Caco-2 (cell line): ENCODE results near the gene GABRG3. TPM values are rescaled to one million over a fixed set of nuclear protein-coding genes. Genes with fewer than 3 reads are reported as not detected.

ENCODE experiments used
- BruUV-seq: library from RNA; stranded (reverse); fragments of 400-500 nt; replicated peaks from 2 replicates; lab custom pipeline; 2021; lab: Mats Ljungman, UMichigan
- CTCF ChIA-PET: fragments of 300-600 bp; sonication (Branson Sonifier 250); formaldehyde crosslinking; loops from one replicate; lab custom pipeline; 2022; ENCODE audit warnings: antibody characterized with exemption; lab: Charles Lee
- POLR2A ChIA-PET: fragments of 300-600 bp; sonication (Branson Sonifier 250); formaldehyde crosslinking; loops from one replicate; lab custom pipeline; 2022; ENCODE audit warnings: antibody characterized with exemption; lab: Charles Lee
- DNase-seq, 2 experiments: peaks; one replicate each; pipeline versions ENCODE4 v3.0.0 to v3.0.0-alpha.2; 2020 to 2022
- H3K27me3 ChIP-seq: replicated peaks from 2 replicates; pipeline ENCODE4 v1.6.0; 2011; ENCODE audit warnings: low read length; ENCODE audit not compliant: control insufficient read depth, insufficient read depth
- H3K36me3 ChIP-seq: 2 replicates; pipeline ENCODE4 v1.5.1; 2011; ENCODE audit warnings: low read length; ENCODE audit not compliant: control insufficient read depth, insufficient read depth
- H3K4me1 ChIP-seq: fragments of 250-450 bp; sonication (Bioruptor Pico); 2 replicates; pipeline ENCODE4 v1.5.1; 2020; ENCODE audit warnings: mild to moderate bottlenecking
- H3K4me3 ChIP-seq: 2 replicates; pipeline ENCODE4 v1.5.1; 2011; ENCODE audit warnings: low read depth, mild to moderate bottlenecking, control low read depth, low read length
- H3K9me3 ChIP-seq: fragments of 250-450 bp; sonication (Bioruptor Pico); 2 replicates; pipeline ENCODE4 v1.5.1; 2020; ENCODE audit warnings: mild to moderate bottlenecking, moderate library complexity
- H3K27ac Mint-ChIP-seq: one replicate; pipeline ENCODE4 v1.8.0; 2022; ENCODE audit warnings: mixed read lengths; ENCODE audit not compliant: unreplicated experiment
- H3K27me3 Mint-ChIP-seq: one replicate; pipeline ENCODE4 v1.8.0; 2022; ENCODE audit warnings: mixed read lengths; ENCODE audit not compliant: insufficient read depth, unreplicated experiment
- H3K36me3 Mint-ChIP-seq: one replicate; pipeline ENCODE4 v1.8.0; 2022; ENCODE audit warnings: mild to moderate bottlenecking, mixed read lengths; ENCODE audit not compliant: insufficient read depth, unreplicated experiment
- H3K4me1 Mint-ChIP-seq: one replicate; pipeline ENCODE4 v1.8.0; 2022; ENCODE audit warnings: low read depth, mixed read lengths; ENCODE audit not compliant: unreplicated experiment
- H3K4me3 Mint-ChIP-seq: one replicate; pipeline ENCODE4 v1.8.0; 2022; ENCODE audit warnings: mild to moderate bottlenecking, moderate library complexity, mixed read lengths; ENCODE audit not compliant: unreplicated experiment
- H3K9me3 Mint-ChIP-seq: one replicate; pipeline ENCODE4 v1.8.0; 2022; ENCODE audit warnings: mixed read lengths; ENCODE audit not compliant: unreplicated experiment
- intact Hi-C: fragments of 100-400 bp; cut with micrococcal nuclease; formaldehyde crosslinking; loops from one replicate; pipeline ENCODE4 v1.10.0; 2022; ENCODE audit not compliant: unreplicated experiment
- total RNA-seq: library from RNA; stranded (reverse); gene quantifications from 2 replicates; pipeline ENCODE4 v1.2.3, GENCODE V29; 2022
- TF ChIP-seq, protein P1 (sequence below), 2 experiments: fragments of 200-600 bp in 1 of 2; IDR thresholded peaks; 1 replicate in 1 of 2; 2 replicates in 1 of 2; pipeline versions ENCODE4 v1.5.1 to v1.8.0; 2011 to 2022; ENCODE audit warnings: antibody characterized with exemption in 1 of 2, control low read depth in 1 of 2, inconsistent platforms in 1 of 2, low read depth in 1 of 2, low read length in 1 of 2, mild to moderate bottlenecking in 1 of 2, moderate library complexity in 1 of 2; ENCODE audit not compliant: insufficient read depth in 1 of 2, severe bottlenecking in 1 of 2, unreplicated experiment in 1 of 2

Gene GABRG3
- total RNA-seq, 1 experiment from 2014 or later = not detected

DNA sequence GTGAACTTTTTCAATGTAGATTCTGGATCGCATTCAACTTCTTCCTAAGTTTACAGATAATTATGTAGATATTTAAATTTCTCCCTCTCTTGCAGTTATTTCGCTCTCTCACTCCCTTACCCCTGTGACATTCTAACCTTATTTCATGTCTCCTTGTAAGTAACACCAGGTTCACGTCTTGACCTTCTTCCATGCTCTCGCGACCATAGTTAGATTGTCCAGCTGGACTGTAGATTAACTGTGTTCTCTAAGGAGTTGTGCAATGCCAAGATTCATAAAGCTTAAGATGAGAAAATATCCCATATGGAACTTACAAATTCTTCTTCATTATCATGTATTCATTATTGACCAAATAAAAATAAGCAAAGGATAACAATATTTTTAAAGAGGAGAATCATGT is 430.5 kb downstream of the GABRG3 start:
- Histone ChIP-seq H3K27me3 (no peaks in the 10 kb centered on the region), H3K4me3 (no peak overlapping the region), H3K36me3 (no peaks in the 10 kb centered on the region), H3K9me3 (no peaks in the 10 kb centered on the region), H3K4me1 (no peaks in the 10 kb centered on the region)
- H3K4me3 Mint-ChIP-seq = no peak overlapping the region
- no peaks in the 10 kb centered on the region for H3K9me3 Mint-ChIP-seq
- TF ChIP-seq, protein P1, sequence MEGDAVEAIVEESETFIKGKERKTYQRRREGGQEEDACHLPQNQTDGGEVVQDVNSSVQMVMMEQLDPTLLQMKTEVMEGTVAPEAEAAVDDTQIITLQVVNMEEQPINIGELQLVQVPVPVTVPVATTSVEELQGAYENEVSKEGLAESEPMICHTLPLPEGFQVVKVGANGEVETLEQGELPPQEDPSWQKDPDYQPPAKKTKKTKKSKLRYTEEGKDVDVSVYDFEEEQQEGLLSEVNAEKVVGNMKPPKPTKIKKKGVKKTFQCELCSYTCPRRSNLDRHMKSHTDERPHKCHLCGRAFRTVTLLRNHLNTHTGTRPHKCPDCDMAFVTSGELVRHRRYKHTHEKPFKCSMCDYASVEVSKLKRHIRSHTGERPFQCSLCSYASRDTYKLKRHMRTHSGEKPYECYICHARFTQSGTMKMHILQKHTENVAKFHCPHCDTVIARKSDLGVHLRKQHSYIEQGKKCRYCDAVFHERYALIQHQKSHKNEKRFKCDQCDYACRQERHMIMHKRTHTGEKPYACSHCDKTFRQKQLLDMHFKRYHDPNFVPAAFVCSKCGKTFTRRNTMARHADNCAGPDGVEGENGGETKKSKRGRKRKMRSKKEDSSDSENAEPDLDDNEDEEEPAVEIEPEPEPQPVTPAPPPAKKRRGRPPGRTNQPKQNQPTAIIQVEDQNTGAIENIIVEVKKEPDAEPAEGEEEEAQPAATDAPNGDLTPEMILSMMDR (IDR thresholded peaks at IDR 0.05; ENCODE audit: insufficient read depth in 1 of 2, low read depth in 1 of 2, low read length in 1 of 2, severe bottlenecking in 1 of 2, unreplicated experiment in 1 of 2) = no peak
- no peak for DNase-seq
- POLR2A ChIA-PET = no interaction called here
- H3K36me3 Mint-ChIP-seq = no peaks in the 10 kb centered on the region
- H3K27ac Mint-ChIP-seq = no peak overlapping the region
- H3K27me3 Mint-ChIP-seq = peaks cover 2% of the 10 kb centered on the region
- CTCF ChIA-PET = no interaction called here
- H3K4me1 Mint-ChIP-seq = no peaks in the 10 kb centered on the region
- BruUV-seq = no TSS peak
- intact Hi-C loops = no loop called here

DNA sequence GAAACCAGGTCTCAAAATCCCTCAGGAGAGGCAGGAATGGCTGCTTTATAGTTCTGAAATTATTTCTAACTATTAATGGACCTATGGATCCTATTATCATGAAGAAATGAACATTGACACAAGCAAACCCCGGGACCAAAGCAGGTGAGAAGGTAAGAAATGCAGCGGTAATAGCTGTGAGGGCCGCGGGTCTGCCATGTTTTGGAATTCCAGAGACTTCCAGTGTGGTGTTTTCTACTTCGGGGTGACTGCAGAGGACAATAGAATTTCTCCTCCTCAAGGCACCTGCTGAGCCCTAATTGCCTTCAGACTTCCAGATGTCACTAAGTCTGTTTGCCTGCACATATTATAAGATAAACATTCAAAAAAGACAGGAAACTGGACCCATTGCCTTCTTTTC is 437.4 kb downstream of the GABRG3 start:
- no peak overlapping the region for H3K4me3 ChIP-seq
- no peak for DNase-seq
- TF ChIP-seq, protein P1 (IDR thresholded peaks at IDR 0.05; ENCODE audit: insufficient read depth in 1 of 2, low read depth in 1 of 2, low read length in 1 of 2, severe bottlenecking in 1 of 2, unreplicated experiment in 1 of 2) = no peak
- H3K9me3 Mint-ChIP-seq = no peaks in the 10 kb centered on the region
- ChIA-PET CTCF (no interaction called here), POLR2A (no interaction called here)
- no peak overlapping the region for H3K4me3 Mint-ChIP-seq
- H3K27ac Mint-ChIP-seq = no peak overlapping the region
- H3K36me3 Mint-ChIP-seq = no peaks in the 10 kb centered on the region
- no peaks in the 10 kb centered on the region for H3K4me1 Mint-ChIP-seq
- H3K9me3 ChIP-seq = no peaks in the 10 kb centered on the region
- no peaks in the 10 kb centered on the region for H3K27me3 Mint-ChIP-seq
- H3K4me1 ChIP-seq = no peaks in the 10 kb centered on the region
- no peaks in the 10 kb centered on the region for H3K36me3 ChIP-seq
- no TSS peak for BruUV-seq
- H3K27me3 ChIP-seq = no peaks in the 10 kb centered on the region
- intact Hi-C loops = no loop called here

DNA sequence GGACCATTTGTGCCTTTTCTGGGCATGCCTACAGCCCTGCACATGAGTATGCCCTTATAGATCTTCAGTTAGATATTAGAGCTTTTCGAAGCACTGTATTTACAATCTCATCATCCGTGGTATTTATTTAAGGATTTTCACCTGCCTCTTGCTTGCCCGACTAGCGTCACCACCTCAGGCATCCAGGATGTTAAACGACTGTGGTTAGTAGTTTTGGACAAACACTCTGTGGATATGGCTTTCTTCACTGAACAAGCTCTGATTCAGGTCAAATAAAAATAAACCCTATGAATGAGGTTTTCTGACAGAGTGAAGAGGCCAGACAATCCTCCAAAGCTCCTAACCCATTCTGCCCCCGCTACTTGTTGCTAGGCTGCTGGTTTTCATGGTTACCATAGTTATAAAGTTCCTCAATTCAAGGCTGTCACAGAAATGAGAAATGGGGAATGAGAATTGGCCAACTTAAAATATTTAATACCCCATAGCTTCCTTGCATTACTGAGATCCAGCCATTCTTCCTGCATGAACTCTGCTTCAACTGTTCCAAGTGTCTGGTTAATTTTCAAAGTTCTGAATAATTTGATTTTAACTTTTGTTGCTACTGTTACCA is 440.1 kb downstream of the GABRG3 start:
- H3K4me3 Mint-ChIP-seq = no peak overlapping the region
- H3K27ac Mint-ChIP-seq = no peak overlapping the region
- TF ChIP-seq, protein P1 (IDR thresholded peaks at IDR 0.05; ENCODE audit: insufficient read depth in 1 of 2, low read depth in 1 of 2, low read length in 1 of 2, severe bottlenecking in 1 of 2, unreplicated experiment in 1 of 2) = no peak
- Histone ChIP-seq H3K36me3 (no peaks in the 10 kb centered on the region), H3K4me3 (no peak overlapping the region), H3K27me3 (no peaks in the 10 kb centered on the region), H3K9me3 (no peaks in the 10 kb centered on the region), H3K4me1 (no peaks in the 10 kb centered on the region)
- H3K4me1 Mint-ChIP-seq = no peaks in the 10 kb centered on the region
- CTCF ChIA-PET = no interaction called here
- DNase-seq = no peak
- POLR2A ChIA-PET = no interaction called here
- intact Hi-C loops = loop anchor here (10.0 kb wide), 1 partner anchor 64 kb away; no protein-coding TSS in a partner anchor
- no TSS peak for BruUV-seq
- no peaks in the 10 kb centered on the region for H3K9me3 Mint-ChIP-seq
- no peaks in the 10 kb centered on the region for H3K36me3 Mint-ChIP-seq
- H3K27me3 Mint-ChIP-seq = no peaks in the 10 kb centered on the region
